Superior temporal gyrus (tissue), 1 donor: ENCODE measurements around the gene OR56A4.
"Not testable (repeated sequence)": the region's sequence is repeated elsewhere in the genome, so short reads cannot be mapped to it uniquely, and the experiment has no call there.

Experiments used
- DNase-seq: peaks from one replicate; pipeline ENCODE4 v3.0.0-alpha.2; 2016; ENCODE audit errors: extremely low spot score

OR56A4 gene

DNA sequence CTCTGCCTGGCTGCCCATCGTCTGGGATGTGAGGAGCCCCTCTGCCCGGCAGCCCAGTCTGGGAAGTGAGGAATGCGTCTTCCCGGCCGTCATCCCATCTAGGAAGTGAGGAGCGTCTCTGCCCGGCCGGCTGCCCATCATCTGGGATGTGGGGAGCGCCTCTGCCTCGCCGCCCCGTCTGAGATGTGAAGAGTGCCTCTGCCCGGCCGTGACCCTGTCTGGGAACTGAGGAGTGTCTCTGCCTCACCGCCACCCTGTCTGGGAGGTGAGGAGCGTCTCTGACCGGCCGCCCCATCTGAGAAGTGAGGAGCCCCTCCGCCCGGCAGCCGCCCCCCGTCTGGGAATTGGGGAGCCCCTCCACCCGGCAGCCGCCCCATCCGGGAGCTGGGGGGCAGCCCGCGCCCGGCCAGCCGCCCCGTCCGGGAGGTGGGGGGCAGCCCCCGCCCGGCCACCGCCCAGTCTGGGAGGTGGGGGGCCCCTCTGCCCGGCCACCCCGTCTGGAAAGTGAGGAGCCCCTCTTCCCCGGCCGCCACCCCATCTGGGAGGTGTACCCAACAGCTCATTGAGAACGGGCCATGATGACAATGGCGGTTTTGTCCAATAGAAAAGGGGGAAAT is 45.9 kb downstream of the OR56A4 start:
- not testable (repeated sequence) for DNase-seq

DNA sequence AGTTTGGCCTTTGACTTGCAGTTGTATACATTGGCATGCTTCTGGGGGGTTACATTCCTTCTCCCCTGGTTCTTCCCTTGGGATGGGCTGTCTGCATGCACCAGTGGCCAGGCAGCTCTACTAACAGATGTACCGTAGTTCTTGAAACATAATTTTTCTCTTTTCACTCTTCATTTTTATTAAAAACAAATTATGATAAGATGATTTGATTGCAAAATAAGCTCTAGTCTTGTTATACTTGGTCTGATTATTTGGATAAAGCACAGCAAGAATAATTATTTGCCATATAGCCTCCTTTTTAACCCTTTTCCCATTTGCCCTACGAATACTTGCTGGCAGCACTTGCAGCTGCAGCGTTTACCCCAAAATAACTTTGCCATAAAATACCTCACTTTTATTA is 51.2 kb downstream of the OR56A4 start:
- DNase-seq: no peak
